ENCODE data around the gene TRIM63.

TRIM63 gene

GRCh38 chr1:26041401-26041800 lies 26.0 kb downstream of the TRIM63 start:
- H3K4me1 ChIP-seq, result peaks cover 2 to 23% (median 9%) of the 10 kb centered on the region in 10 experiments
- H3K4me3 ChIP-seq, result no peak overlapping the region
- H3K27ac ChIP-seq, result no peak overlapping the region
- H3K36me3 ChIP-seq, result no peaks in the 10 kb centered on the region
- TF ChIP-seq Cebpa-rat (IDR thresholded peaks at IDR 0.05), result no peak
- H3K4me2 ChIP-seq, result no peak overlapping the region
- H4K20me1 ChIP-seq, result peaks cover 0 to 14% (median 0%) of the 10 kb centered on the region in 11 experiments; a peak in 6 of 22 replicates
- H3K9ac ChIP-seq, result no peak overlapping the region
- peaks cover 25 to 45% (median 37%) of the 10 kb centered on the region in 11 experiments for H3K27me3 ChIP-seq
- H3K9me3 ChIP-seq (replicated peaks in 1 of 11), result no peaks in the 10 kb centered on the region

GRCh38 chr1:26038904-26039303 lies 28.5 kb downstream of the TRIM63 start:
- no peak for TF ChIP-seq Cebpa-rat (IDR thresholded peaks at IDR 0.05)
- Histone ChIP-seq H3K4me3 (no peak overlapping the region), H3K4me2 (no peak overlapping the region), H3K27ac (no peak overlapping the region), H3K36me3 (no peaks in the 10 kb centered on the region), H4K20me1 (peaks cover 0 to 3% (median 0%) of the 10 kb centered on the region in 11 experiments; a peak in 1 of 22 replicates), H3K27me3 (peaks cover 6 to 30% (median 13%) of the 10 kb centered on the region in 11 experiments; a peak in 20 of 22 replicates), H3K9me3 (replicated peaks in 1 of 11) (no peaks in the 10 kb centered on the region), H3K4me1 (peaks cover 13 to 35% (median 21%) of the 10 kb centered on the region in 10 experiments), H3K9ac (no peak overlapping the region)

GRCh38 chr1:26038477-26038876 lies 29.0 kb downstream of the TRIM63 start:
- Histone ChIP-seq H3K27me3 (peaks cover 1 to 25% (median 9%) of the 10 kb centered on the region in 11 experiments; a peak in 14 of 22 replicates), H3K9ac (no peak overlapping the region), H3K4me1 (peaks cover 13 to 35% (median 21%) of the 10 kb centered on the region in 10 experiments), H3K27ac (no peak overlapping the region), H3K4me2 (peak overlapping the region in 3 of 11 experiments; percentile 1 to 18 (median 3); a peak in 2 of 22 replicates), H3K36me3 (no peaks in the 10 kb centered on the region), H3K4me3 (no peak overlapping the region), H4K20me1 (no peaks in the 10 kb centered on the region), H3K9me3 (replicated peaks in 1 of 11) (no peaks in the 10 kb centered on the region)
- no peak for TF ChIP-seq Cebpa-rat (IDR thresholded peaks at IDR 0.05)

- no peaks in the 10 kb centered on the region for H3K36me3 ChIP-seq
These were observed 29.5 kb downstream of the TRIM63 start for GRCh38 chr1:26037904-26038303.

GRCh38 chr1:26036756-26037281 lies 30.6 kb downstream of the TRIM63 start:
- no peak overlapping the region for H3K27ac ChIP-seq
- no peak for TF ChIP-seq Cebpa-rat (IDR thresholded peaks at IDR 0.05)
- H3K4me1 ChIP-seq, result peaks cover 13 to 35% (median 21%) of the 10 kb centered on the region in 10 experiments
- H4K20me1 ChIP-seq, result no peaks in the 10 kb centered on the region
- peak overlapping the region in 4 of 11 experiments; percentile 7 to 77 (median 75); a peak in 5 of 22 replicates for H3K9ac ChIP-seq
- H3K36me3 ChIP-seq, result no peaks in the 10 kb centered on the region
- peaks cover 0 to 10% (median 0%) of the 10 kb centered on the region in 11 experiments; a peak in 6 of 22 replicates for H3K27me3 ChIP-seq
- H3K4me3 ChIP-seq, result peak overlapping the region in 1 of 10 experiments; percentile 83; a peak in 1 of 20 replicates
- H3K4me2 ChIP-seq, result peak overlapping the region; percentile 90 to 99 (median 95)
- no peaks in the 10 kb centered on the region for H3K9me3 ChIP-seq (replicated peaks in 1 of 11)

More at GRCh38 chr1:26037904-26038303, 29.5 kb downstream of the TRIM63 start:
- Histone ChIP-seq H3K9ac (0 out of 22 replicates have a peak overlapping the region, but pooled peaks of 1 of the 11 experiments have one; percentile 32), H4K20me1 (no peaks in the 10 kb centered on the region), H3K4me3 (no peak overlapping the region), H3K4me2 (peak overlapping the region in 4 of 11 experiments; percentile 1 to 30 (median 10); a peak in 3 of 22 replicates), H3K27me3 (peaks cover 0 to 20% (median 3%) of the 10 kb centered on the region in 11 experiments; a peak in 10 of 22 replicates), H3K27ac (no peak overlapping the region), H3K4me1 (peaks cover 13 to 35% (median 21%) of the 10 kb centered on the region in 10 experiments), H3K9me3 (replicated peaks in 1 of 11) (no peaks in the 10 kb centered on the region)
- no peak for TF ChIP-seq Cebpa-rat (IDR thresholded peaks at IDR 0.05)

- no peaks in the 10 kb centered on the region for H3K36me3 ChIP-seq
- TF ChIP-seq Cebpa-rat (IDR thresholded peaks at IDR 0.05), result no peak
- H3K4me2 ChIP-seq, result peak overlapping the region; percentile 90 to 99 (median 95)
- H3K4me1 ChIP-seq, result peaks cover 13 to 35% (median 21%) of the 10 kb centered on the region in 10 experiments
- peaks cover 0 to 10% (median 0%) of the 10 kb centered on the region in 11 experiments; a peak in 6 of 22 replicates for H3K27me3 ChIP-seq
- no peaks in the 10 kb centered on the region for H4K20me1 ChIP-seq
- H3K9me3 ChIP-seq (replicated peaks in 1 of 11), result no peaks in the 10 kb centered on the region
- H3K9ac ChIP-seq, result peak overlapping the region; percentile 64 to 80 (median 76)
- peak overlapping the region in 10 of 11 experiments; percentile 8 to 56 (median 42); a peak in 9 of 22 replicates for H3K27ac ChIP-seq
- peak overlapping the region; percentile 67 to 83 (median 74) for H3K4me3 ChIP-seq
These were observed 31.3 kb downstream of the TRIM63 start for GRCh38 chr1:26035959-26036755.

GRCh38 chr1:26035203-26035958 lies 32.0 kb downstream of the TRIM63 start:
- Histone ChIP-seq H3K27ac (peak overlapping the region in 10 of 11 experiments; percentile 8 to 56 (median 42); a peak in 12 of 22 replicates), H3K9ac (peak overlapping the region; percentile 64 to 80 (median 76)), H3K4me2 (peak overlapping the region; percentile 90 to 99 (median 95)), H3K36me3 (no peaks in the 10 kb centered on the region), H4K20me1 (no peaks in the 10 kb centered on the region), H3K4me1 (peaks cover 13 to 35% (median 21%) of the 10 kb centered on the region in 10 experiments), H3K9me3 (replicated peaks in 1 of 11) (no peaks in the 10 kb centered on the region), H3K27me3 (peaks cover 0 to 10% (median 0%) of the 10 kb centered on the region in 11 experiments; a peak in 6 of 22 replicates), H3K4me3 (peak overlapping the region; percentile 67 to 83 (median 74))
- no peak for TF ChIP-seq Cebpa-rat (IDR thresholded peaks at IDR 0.05)

- TF ChIP-seq Cebpa-rat (IDR thresholded peaks at IDR 0.05), result no peak
- H3K4me3 ChIP-seq, result peak overlapping the region; percentile 67 to 83 (median 74)
- peaks cover 0 to 10% (median 0%) of the 10 kb centered on the region in 11 experiments; a peak in 6 of 22 replicates for H3K27me3 ChIP-seq
- H3K4me2 ChIP-seq, result peak overlapping the region; percentile 90 to 99 (median 95)
- no peaks in the 10 kb centered on the region for H3K9me3 ChIP-seq (replicated peaks in 1 of 11)
- H3K27ac ChIP-seq, result no peak overlapping the region
- H3K36me3 ChIP-seq, result no peaks in the 10 kb centered on the region
- H3K4me1 ChIP-seq, result peaks cover 13 to 33% (median 20%) of the 10 kb centered on the region in 10 experiments
- H3K9ac ChIP-seq, result peak overlapping the region in 10 of 11 experiments; percentile 64 to 80 (median 76); a peak in 20 of 22 replicates
- no peaks in the 10 kb centered on the region; a peak in 1 of 22 replicates for H4K20me1 ChIP-seq
These were observed 32.8 kb downstream of the TRIM63 start for GRCh38 chr1:26034504-26035202.

All from BLaER1 treated with 17β-estradiol and CSF1 and Interleukin-3, amounts not matched to agents 10 nM and 100 nM (cell line).